Measurements from ENCODE around the gene COL12A1.

GRCh38 chr6:75113446-75113845 lies 92.4 kb downstream of the COL12A1 start:
- TF ChIP-seq CTCF (optimal IDR thresholded peaks at IDR 0.05 in 1 of 3, IDR thresholded peaks at IDR 0.05 in 1 of 3, conservative IDR thresholded peaks at IDR 0.05 in 1 of 3; ENCODE audit: extremely low read depth in 1 of 3, insufficient read depth in 2 of 3, low read length in 3 of 3) (no peak), EZH2 (IDR thresholded peaks at IDR 0.05; ENCODE audit: low read length) (no peak)

Measured in keratinocyte (primary cell).